ENCODE measurements around the gene ITPKB.

DNA sequence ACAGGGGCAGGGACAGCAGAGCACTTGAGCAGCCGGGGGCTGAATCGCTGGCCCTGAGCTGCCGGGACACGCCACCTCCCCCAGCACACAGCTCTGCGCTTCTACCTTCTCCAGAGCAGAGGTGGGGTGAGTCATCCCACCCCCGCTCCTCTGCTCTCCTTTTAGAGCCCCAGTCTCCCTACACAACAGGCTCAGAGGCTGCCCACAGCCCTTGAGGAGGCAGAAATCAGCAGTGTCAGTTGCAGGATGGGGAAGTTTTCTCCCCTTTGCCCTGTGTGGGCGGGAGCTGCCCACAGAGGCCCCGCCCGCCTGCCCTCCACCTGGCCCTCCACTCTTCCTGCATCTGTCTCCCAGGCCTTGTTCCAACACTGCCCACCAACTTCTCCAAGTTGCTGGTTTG lies 95.9 kb downstream of the ITPKB start:
- no peak for TF ChIP-seq EP300 (IDR thresholded peaks at IDR 0.05; ENCODE audit: borderline replicate concordance in 1 of 2, low read depth in 1 of 2, low read length in 1 of 2)
- TF ChIP-seq, protein P1, sequence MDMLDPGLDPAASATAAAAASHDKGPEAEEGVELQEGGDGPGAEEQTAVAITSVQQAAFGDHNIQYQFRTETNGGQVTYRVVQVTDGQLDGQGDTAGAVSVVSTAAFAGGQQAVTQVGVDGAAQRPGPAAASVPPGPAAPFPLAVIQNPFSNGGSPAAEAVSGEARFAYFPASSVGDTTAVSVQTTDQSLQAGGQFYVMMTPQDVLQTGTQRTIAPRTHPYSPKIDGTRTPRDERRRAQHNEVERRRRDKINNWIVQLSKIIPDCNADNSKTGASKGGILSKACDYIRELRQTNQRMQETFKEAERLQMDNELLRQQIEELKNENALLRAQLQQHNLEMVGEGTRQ (IDR thresholded peaks at IDR 0.05; ENCODE audit: borderline replicate concordance, low read depth, low read length) = no peak
